ENCODE data around the gene LUZP1.

- no peak for TF ChIP-seq CTCF (IDR thresholded peaks at IDR 0.05; ENCODE audit: poor library complexity)
- no peak for TF ChIP-seq EZH2 (IDR thresholded peaks at IDR 0.05; ENCODE audit: borderline replicate concordance)
Observed at GRCh38 chr1:23118407-23118806, 50.2 kb downstream of the LUZP1 start.
